HEK293 (cell line): Measurements from ENCODE around the gene KDM3B.

ENCODE experiments used
- EGR2 ChIP-seq: fragments of 450-650 bp; formaldehyde crosslinking; IDR thresholded peaks from 2 replicates; pipeline ENCODE4 v1.5.1; 2016; ENCODE audit warnings: low read depth, missing biosample characterization, missing genetic modification characterization
- GLI4 ChIP-seq: fragments of 450-650 bp; formaldehyde crosslinking; IDR thresholded peaks from 2 replicates; pipeline ENCODE4 v1.5.1; 2016; ENCODE audit warnings: missing biosample characterization, missing genetic modification characterization
- GLIS2 ChIP-seq: fragments of 450-650 bp; formaldehyde crosslinking; IDR thresholded peaks from 2 replicates; pipeline ENCODE4 v1.5.1; 2016; ENCODE audit warnings: missing biosample characterization, missing genetic modification characterization
- HOXD13 ChIP-seq: sonication (generic); formaldehyde crosslinking; IDR thresholded peaks from 2 replicates; pipeline ENCODE4 v1.8.0; 2022; ENCODE audit warnings: missing genetic modification reagents, borderline replicate concordance
- MYNN ChIP-seq: fragments of 450-650 bp; formaldehyde crosslinking; IDR thresholded peaks from 2 replicates; pipeline ENCODE4 v1.5.1; 2016; ENCODE audit warnings: missing biosample characterization, missing genetic modification characterization, borderline replicate concordance
- OSR2 ChIP-seq: fragments of 450-650 bp; formaldehyde crosslinking; IDR thresholded peaks from 2 replicates; pipeline ENCODE4 v1.5.1; 2016; ENCODE audit warnings: missing biosample characterization, missing genetic modification characterization
- SCRT2 ChIP-seq: fragments of 450-650 bp; formaldehyde crosslinking; IDR thresholded peaks from 2 replicates; pipeline ENCODE4 v1.5.1; 2016; ENCODE audit warnings: missing biosample characterization, missing genetic modification characterization
- SP7 ChIP-seq: fragments of 450-650 bp; formaldehyde crosslinking; IDR thresholded peaks from 2 replicates; pipeline ENCODE4 v1.5.1; 2016; ENCODE audit warnings: missing biosample characterization, missing genetic modification characterization
- TCF7L2 ChIP-seq: IDR thresholded peaks from 2 replicates; pipeline ENCODE4 v1.6.1; 2011; ENCODE audit warnings: low read depth, mild to moderate bottlenecking, inconsistent platforms, low read length, moderate library complexity, borderline replicate concordance
- TRIM28 ChIP-seq: IDR thresholded peaks from 2 replicates; pipeline ENCODE4 v1.6.1; 2011; ENCODE audit warnings: low read length, control low read depth, borderline replicate concordance
- WT1 ChIP-seq: fragments of 450-650 bp; formaldehyde crosslinking; IDR thresholded peaks from 2 replicates; pipeline ENCODE4 v1.5.1; 2016; ENCODE audit warnings: missing biosample characterization, missing genetic modification characterization
- ZBTB1 ChIP-seq: fragments of 450-650 bp; formaldehyde crosslinking; IDR thresholded peaks from 2 replicates; pipeline ENCODE4 v1.5.1; 2016; ENCODE audit warnings: missing biosample characterization, missing genetic modification characterization
- ZBTB17 ChIP-seq: fragments of 450-650 bp; formaldehyde crosslinking; IDR thresholded peaks from 2 replicates; pipeline ENCODE4 v1.5.1; 2016; ENCODE audit warnings: missing biosample characterization, missing genetic modification characterization
- ZFP69B ChIP-seq: fragments of 450-650 bp; formaldehyde crosslinking; IDR thresholded peaks from 2 replicates; pipeline ENCODE4 v1.5.1; 2016; ENCODE audit warnings: missing biosample characterization, missing genetic modification characterization
- ZIC2 ChIP-seq: fragments of 450-650 bp; formaldehyde crosslinking; IDR thresholded peaks from 2 replicates; pipeline ENCODE4 v1.5.1; 2016; ENCODE audit warnings: missing biosample characterization, missing genetic modification characterization
- ZNF114 ChIP-seq: fragments of 450-650 bp; formaldehyde crosslinking; IDR thresholded peaks from 2 replicates; pipeline ENCODE4 v1.5.0; 2017; ENCODE audit warnings: missing biosample characterization, missing genetic modification characterization
- ZNF23 ChIP-seq: fragments of 450-650 bp; formaldehyde crosslinking; IDR thresholded peaks from 2 replicates; pipeline ENCODE4 v1.5.1; 2016; ENCODE audit warnings: missing biosample characterization, missing genetic modification characterization, borderline replicate concordance
- ZNF292 ChIP-seq: fragments of 450-650 bp; formaldehyde crosslinking; IDR thresholded peaks from 2 replicates; pipeline ENCODE4 v1.5.1; 2016; ENCODE audit warnings: low read depth, missing biosample characterization, missing genetic modification characterization, borderline replicate concordance
- ZNF324 ChIP-seq: fragments of 450-650 bp; formaldehyde crosslinking; IDR thresholded peaks from 2 replicates; pipeline ENCODE4 v1.5.1; 2016; ENCODE audit warnings: missing biosample characterization, missing genetic modification characterization
- ZNF354C ChIP-seq: fragments of 450-650 bp; formaldehyde crosslinking; IDR thresholded peaks from 2 replicates; pipeline ENCODE4 v1.5.1; 2016; ENCODE audit warnings: missing biosample characterization, missing genetic modification characterization, low read depth, borderline replicate concordance
- ZNF37A ChIP-seq: fragments of 450-650 bp; IDR thresholded peaks from 2 replicates; pipeline ENCODE4 v1.5.1; 2018; ENCODE audit warnings: missing biosample characterization, missing genetic modification characterization
- ZNF426 ChIP-seq: fragments of 450-650 bp; formaldehyde crosslinking; IDR thresholded peaks from 2 replicates; pipeline ENCODE4 v1.5.1; 2017; ENCODE audit warnings: missing biosample characterization, missing genetic modification characterization, mild to moderate bottlenecking, inconsistent platforms, moderate library complexity
- ZNF555 ChIP-seq: fragments of 450-650 bp; formaldehyde crosslinking; conservative IDR thresholded peaks from 2 replicates; pipeline ENCODE4 v1.5.1; 2017; ENCODE audit warnings: missing biosample characterization, mild to moderate bottlenecking, missing genetic modification characterization, inconsistent platforms
- ZNF560 ChIP-seq: fragments of 450-650 bp; formaldehyde crosslinking; IDR thresholded peaks from 2 replicates; pipeline ENCODE4 v1.5.1; 2017; ENCODE audit warnings: missing biosample characterization, missing genetic modification characterization, borderline replicate concordance
- ZNF610 ChIP-seq: fragments of 450-650 bp; formaldehyde crosslinking; IDR thresholded peaks from 2 replicates; pipeline ENCODE4 v1.5.1; 2016; ENCODE audit warnings: missing biosample characterization, missing genetic modification characterization, borderline replicate concordance
- ZNF664 ChIP-seq: fragments of 450-650 bp; formaldehyde crosslinking; IDR thresholded peaks from 2 replicates; pipeline ENCODE4 v1.5.1; 2016; ENCODE audit warnings: missing biosample characterization, missing genetic modification characterization
- ZNF670 ChIP-seq: fragments of 450-650 bp; formaldehyde crosslinking; IDR thresholded peaks from 2 replicates; pipeline ENCODE4 v1.5.1; 2016; ENCODE audit warnings: missing biosample characterization, missing genetic modification characterization, low read depth
- TF ChIP-seq, protein P1 (sequence below): fragments of 450-650 bp; formaldehyde crosslinking; IDR thresholded peaks from 2 replicates; pipeline ENCODE4 v1.5.1; 2016; ENCODE audit warnings: missing biosample characterization, missing genetic modification characterization
- TF ChIP-seq, protein P2 (sequence below): fragments of 450-650 bp; formaldehyde crosslinking; IDR thresholded peaks from 2 replicates; pipeline ENCODE4 v1.5.1; 2017; ENCODE audit warnings: missing biosample characterization, mild to moderate bottlenecking, missing genetic modification characterization, moderate library complexity
- TF ChIP-seq, protein P3 (sequence below): fragments of 450-650 bp; formaldehyde crosslinking; IDR thresholded peaks from 2 replicates; pipeline ENCODE4 v1.5.1; 2016; ENCODE audit warnings: missing biosample characterization, missing genetic modification characterization
- TF ChIP-seq, protein P4 (sequence below): fragments of 450-650 bp; formaldehyde crosslinking; IDR thresholded peaks from 2 replicates; pipeline ENCODE4 v1.5.1; 2016; ENCODE audit warnings: missing biosample characterization, missing genetic modification characterization
- TF ChIP-seq, protein P5 (sequence below): fragments of 450-650 bp; formaldehyde crosslinking; optimal IDR thresholded peaks from 2 replicates; pipeline ENCODE3; 2016; ENCODE audit warnings: missing biosample characterization, mild to moderate bottlenecking, missing genetic modification characterization

KDM3B gene

DNA sequence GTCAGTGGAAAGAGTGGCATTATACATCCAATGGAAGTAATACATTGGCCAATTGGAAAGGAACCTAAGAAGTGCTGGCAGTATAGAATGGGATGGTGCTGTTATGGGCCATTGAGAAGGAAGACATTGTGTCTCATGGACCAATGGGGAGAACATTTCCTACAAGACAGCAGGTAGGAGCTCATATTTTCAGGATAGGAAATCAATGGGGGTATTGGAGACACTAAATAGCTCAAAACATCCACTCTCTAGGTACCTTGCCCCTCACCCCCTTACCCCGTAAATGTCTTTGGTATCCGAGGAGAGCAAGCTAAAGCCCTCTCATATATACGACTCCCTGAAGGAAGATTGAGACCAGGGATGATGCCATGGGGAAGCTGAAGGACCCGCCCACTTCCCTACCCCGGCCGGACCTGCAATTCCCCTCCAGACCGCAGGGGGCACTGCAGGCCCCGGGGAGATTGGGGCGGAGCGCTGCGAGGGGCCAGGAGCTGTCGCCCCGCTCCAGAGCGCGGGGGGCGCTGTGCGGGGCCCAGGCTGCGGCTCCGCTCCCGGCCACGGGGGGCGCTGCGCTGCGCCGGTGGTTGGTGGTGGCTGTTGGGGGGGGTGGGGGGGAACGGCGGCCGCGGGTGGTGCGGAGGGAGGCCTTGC is at the start of gene KDM3B (continued):
- TF ChIP-seq ZIC2 (peak; percentile 63), ZNF37A (tag by site-specific recombination) (no peak), ZBTB17 (tag by site-specific recombination) (no peak; the same call in 1 of the 2 replicates), ZNF324 (tag by site-specific recombination) (peak; percentile 83), ZNF23 (tag by site-specific recombination) (no peak), GLI4 (tag by site-specific recombination) (0 out of 2 replicates have a peak, but pooled peaks have one; percentile 17), SCRT2 (tag by site-specific recombination) (no peak), ZNF354C (tag by site-specific recombination) (no peak), TRIM28 (no peak), ZNF670 (tag by site-specific recombination) (no peak), ZBTB1 (tag by site-specific recombination) (no peak; the same call in 1 of the 2 replicates), ZNF114 (tag by site-specific recombination) (no peak), ZNF610 (tag by site-specific recombination) (peak; percentile 85), SP7 (peak; percentile 54), ZNF292 (tag by site-specific recombination) (no peak), WT1 (tag by site-specific recombination) (no peak; the same call in 1 of the 2 replicates), ZNF560 (tag by site-specific recombination) (no peak), TCF7L2 (no peak), EGR2 (peak; percentile 45; the same call in 1 of the 2 replicates), HOXD13 (CRISPR knock-in tag) (no peak), GLIS2 (tag by site-specific recombination) (peak; percentile 89), ZNF555 (no peak), ZNF664 (tag by site-specific recombination) (no peak), OSR2 (tag by site-specific recombination) (no peak; the same call in 1 of the 2 replicates), ZNF426 (tag by site-specific recombination) (no peak), ZFP69B (tag by site-specific recombination) (peak; percentile 57), MYNN (tag by site-specific recombination) (no peak)
- TF ChIP-seq, protein P1, sequence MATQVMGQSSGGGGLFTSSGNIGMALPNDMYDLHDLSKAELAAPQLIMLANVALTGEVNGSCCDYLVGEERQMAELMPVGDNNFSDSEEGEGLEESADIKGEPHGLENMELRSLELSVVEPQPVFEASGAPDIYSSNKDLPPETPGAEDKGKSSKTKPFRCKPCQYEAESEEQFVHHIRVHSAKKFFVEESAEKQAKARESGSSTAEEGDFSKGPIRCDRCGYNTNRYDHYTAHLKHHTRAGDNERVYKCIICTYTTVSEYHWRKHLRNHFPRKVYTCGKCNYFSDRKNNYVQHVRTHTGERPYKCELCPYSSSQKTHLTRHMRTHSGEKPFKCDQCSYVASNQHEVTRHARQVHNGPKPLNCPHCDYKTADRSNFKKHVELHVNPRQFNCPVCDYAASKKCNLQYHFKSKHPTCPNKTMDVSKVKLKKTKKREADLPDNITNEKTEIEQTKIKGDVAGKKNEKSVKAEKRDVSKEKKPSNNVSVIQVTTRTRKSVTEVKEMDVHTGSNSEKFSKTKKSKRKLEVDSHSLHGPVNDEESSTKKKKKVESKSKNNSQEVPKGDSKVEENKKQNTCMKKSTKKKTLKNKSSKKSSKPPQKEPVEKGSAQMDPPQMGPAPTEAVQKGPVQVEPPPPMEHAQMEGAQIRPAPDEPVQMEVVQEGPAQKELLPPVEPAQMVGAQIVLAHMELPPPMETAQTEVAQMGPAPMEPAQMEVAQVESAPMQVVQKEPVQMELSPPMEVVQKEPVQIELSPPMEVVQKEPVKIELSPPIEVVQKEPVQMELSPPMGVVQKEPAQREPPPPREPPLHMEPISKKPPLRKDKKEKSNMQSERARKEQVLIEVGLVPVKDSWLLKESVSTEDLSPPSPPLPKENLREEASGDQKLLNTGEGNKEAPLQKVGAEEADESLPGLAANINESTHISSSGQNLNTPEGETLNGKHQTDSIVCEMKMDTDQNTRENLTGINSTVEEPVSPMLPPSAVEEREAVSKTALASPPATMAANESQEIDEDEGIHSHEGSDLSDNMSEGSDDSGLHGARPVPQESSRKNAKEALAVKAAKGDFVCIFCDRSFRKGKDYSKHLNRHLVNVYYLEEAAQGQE (tag by site-specific recombination): 0 out of 2 replicates have a peak, but pooled peaks have one; percentile 39
- TF ChIP-seq, protein P2, sequence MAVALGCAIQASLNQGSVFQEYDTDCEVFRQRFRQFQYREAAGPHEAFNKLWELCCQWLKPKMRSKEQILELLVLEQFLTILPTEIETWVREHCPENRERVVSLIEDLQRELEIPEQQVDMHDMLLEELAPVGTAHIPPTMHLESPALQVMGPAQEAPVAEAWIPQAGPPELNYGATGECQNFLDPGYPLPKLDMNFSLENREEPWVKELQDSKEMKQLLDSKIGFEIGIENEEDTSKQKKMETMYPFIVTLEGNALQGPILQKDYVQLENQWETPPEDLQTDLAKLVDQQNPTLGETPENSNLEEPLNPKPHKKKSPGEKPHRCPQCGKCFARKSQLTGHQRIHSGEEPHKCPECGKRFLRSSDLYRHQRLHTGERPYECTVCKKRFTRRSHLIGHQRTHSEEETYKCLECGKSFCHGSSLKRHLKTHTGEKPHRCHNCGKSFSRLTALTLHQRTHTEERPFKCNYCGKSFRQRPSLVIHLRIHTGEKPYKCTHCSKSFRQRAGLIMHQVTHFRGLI (tag by site-specific recombination): no peak
- TF ChIP-seq, protein P3, sequence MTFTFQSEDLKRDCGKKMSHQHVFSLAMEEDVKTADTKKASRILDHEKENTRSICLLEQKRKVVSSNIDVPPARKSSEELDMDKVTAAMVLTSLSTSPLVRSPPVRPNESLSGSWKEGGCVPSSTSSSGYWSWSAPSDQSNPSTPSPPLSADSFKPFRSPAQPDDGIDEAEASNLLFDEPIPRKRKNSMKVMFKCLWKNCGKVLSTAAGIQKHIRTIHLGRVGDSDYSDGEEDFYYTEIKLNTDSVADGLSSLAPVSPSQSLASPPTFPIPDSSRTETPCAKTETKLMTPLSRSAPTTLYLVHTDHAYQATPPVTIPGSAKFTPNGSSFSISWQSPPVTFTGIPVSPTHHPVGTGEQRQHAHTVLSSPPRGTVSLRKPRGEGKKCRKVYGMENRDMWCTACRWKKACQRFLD (tag by site-specific recombination): no peak
- TF ChIP-seq, protein P4, sequence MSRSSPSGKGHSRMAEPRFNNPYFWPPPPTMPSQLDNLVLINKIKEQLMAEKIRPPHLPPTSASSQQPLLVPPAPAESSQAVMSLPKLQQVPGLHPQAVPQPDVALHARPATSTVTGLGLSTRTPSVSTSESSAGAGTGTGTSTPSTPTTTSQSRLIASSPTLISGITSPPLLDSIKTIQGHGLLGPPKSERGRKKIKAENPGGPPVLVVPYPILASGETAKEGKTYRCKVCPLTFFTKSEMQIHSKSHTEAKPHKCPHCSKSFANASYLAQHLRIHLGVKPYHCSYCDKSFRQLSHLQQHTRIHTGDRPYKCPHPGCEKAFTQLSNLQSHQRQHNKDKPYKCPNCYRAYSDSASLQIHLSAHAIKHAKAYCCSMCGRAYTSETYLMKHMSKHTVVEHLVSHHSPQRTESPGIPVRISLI (tag by site-specific recombination): no peak
- TF ChIP-seq, protein P5, sequence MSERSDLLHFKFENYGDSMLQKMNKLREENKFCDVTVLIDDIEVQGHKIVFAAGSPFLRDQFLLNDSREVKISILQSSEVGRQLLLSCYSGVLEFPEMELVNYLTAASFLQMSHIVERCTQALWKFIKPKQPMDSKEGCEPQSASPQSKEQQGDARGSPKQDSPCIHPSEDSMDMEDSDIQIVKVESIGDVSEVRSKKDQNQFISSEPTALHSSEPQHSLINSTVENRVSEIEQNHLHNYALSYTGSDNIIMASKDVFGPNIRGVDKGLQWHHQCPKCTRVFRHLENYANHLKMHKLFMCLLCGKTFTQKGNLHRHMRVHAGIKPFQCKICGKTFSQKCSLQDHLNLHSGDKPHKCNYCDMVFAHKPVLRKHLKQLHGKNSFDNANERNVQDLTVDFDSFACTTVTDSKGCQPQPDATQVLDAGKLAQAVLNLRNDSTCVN (tag by site-specific recombination): no peak
